Measurements from ENCODE around the gene PDXK. TPM values are rescaled to one million over a fixed set of nuclear protein-coding genes. Genes with fewer than 3 reads are reported as not detected.

Gene PDXK
- total RNA-seq, 4 donors from 2014 or later = 45.0 to 66.0 (median 57.4) TPM

GRCh38 chr21:43768868-43769167, 49.9 kb downstream of the PDXK start:
- DNase-seq (ENCODE audit: low spot score in 2 of 2) = no peak
- 84% methylated on average over 8 of the region's 8 CpGs for WGBS
- TF ChIP-seq POLR2A (IDR thresholded peaks at IDR 0.05) = no peak
- no peak for TF ChIP-seq POLR2AphosphoS5 (IDR thresholded peaks at IDR 0.05)
- no peak for TF ChIP-seq CTCF (IDR thresholded peaks at IDR 0.05)
- TF ChIP-seq EP300 (IDR thresholded peaks at IDR 0.05) = no peak

DNA sequence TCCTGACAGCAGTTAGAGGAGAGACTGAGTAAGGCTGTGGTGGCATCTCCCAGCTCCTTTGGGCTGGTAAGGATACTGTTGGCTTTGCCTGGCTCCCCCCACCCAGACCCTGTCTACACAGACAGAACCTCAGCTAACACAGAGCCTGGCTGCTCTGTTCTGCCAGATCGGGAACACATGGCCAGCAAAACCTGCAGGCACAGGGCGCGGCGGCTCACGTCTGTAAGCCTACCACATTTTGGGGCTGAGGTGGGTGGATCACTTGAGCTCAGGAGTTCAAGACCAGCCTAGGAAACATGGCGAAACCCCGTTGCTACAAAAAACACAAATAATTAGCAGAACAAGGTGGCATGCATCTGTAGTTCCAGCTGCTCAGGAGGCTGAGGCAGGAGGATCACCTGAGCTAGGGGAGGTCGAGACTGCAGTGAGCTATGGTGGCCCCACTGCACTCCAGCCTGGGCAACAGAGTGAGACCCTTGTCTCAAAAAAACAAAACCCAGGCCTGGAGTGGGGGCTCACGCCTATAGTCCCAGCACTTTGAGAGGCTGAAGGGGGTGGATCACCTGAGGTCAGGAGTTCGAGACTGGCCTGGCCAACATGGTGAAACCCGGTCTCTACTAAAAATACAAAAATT, 50.5 kb downstream of the PDXK start:
- Histone ChIP-seq H3K27ac (no peak overlapping the region), H3K36me3 (peaks cover 20% of the 10 kb centered on the region), H3K4me1 (peaks cover 18% of the 10 kb centered on the region), H3K9me3 (no peaks in the 10 kb centered on the region), H3K27me3 (no peaks in the 10 kb centered on the region), H3K4me3 (no peak overlapping the region)
- DNase-seq (ENCODE audit: low spot score in 2 of 2) = no peak
- 90% methylated on average over 11 of the region's 11 CpGs for WGBS
- no peak for TF ChIP-seq POLR2AphosphoS5 (IDR thresholded peaks at IDR 0.05)
- TF ChIP-seq POLR2A (IDR thresholded peaks at IDR 0.05) = no peak
- TF ChIP-seq CTCF (IDR thresholded peaks at IDR 0.05) = no peak
- no peak for TF ChIP-seq EP300 (IDR thresholded peaks at IDR 0.05)

More at GRCh38 chr21:43768868-43769167, 49.9 kb downstream of the PDXK start:
- H3K27ac ChIP-seq = peak overlapping the region; percentile 49
- H3K36me3 ChIP-seq = peaks cover 14% of the 10 kb centered on the region
- no peak overlapping the region for H3K4me3 ChIP-seq
- H3K27me3 ChIP-seq = no peaks in the 10 kb centered on the region
- H3K4me1 ChIP-seq = peaks cover 12% of the 10 kb centered on the region
- H3K9me3 ChIP-seq = no peaks in the 10 kb centered on the region

- WGBS = 95% methylated on average over 18 of the region's 21 CpGs
- no peak for DNase-seq (ENCODE audit: low spot score in 2 of 2)
- TF ChIP-seq CTCF (IDR thresholded peaks at IDR 0.05) = no peak
- Histone ChIP-seq H3K27me3 (no peaks in the 10 kb centered on the region), H3K27ac (no peak overlapping the region), H3K4me1 (peaks cover 25% of the 10 kb centered on the region), H3K36me3 (peaks cover 20% of the 10 kb centered on the region), H3K4me3 (no peak overlapping the region), H3K9me3 (no peaks in the 10 kb centered on the region)
Observed at GRCh38 chr21:43770066-43770655, 51.2 kb downstream of the PDXK start.

GRCh38 chr21:43771199-43771675, 52.3 kb downstream of the PDXK start:
- Histone ChIP-seq H3K27me3 (no peaks in the 10 kb centered on the region), H3K4me1 (peaks cover 29% of the 10 kb centered on the region), H3K4me3 (no peak overlapping the region), H3K36me3 (peaks cover 20% of the 10 kb centered on the region), H3K9me3 (no peaks in the 10 kb centered on the region), H3K27ac (no peak overlapping the region)
- 51% methylated on average over 13 of the region's 13 CpGs for WGBS
- no peak for TF ChIP-seq CTCF (IDR thresholded peaks at IDR 0.05)
- no peak for TF ChIP-seq POLR2AphosphoS5 (IDR thresholded peaks at IDR 0.05)
- no peak for TF ChIP-seq POLR2A (IDR thresholded peaks at IDR 0.05)
- no peak for TF ChIP-seq EP300 (IDR thresholded peaks at IDR 0.05)
- no peak for DNase-seq (ENCODE audit: low spot score in 2 of 2)

DNA sequence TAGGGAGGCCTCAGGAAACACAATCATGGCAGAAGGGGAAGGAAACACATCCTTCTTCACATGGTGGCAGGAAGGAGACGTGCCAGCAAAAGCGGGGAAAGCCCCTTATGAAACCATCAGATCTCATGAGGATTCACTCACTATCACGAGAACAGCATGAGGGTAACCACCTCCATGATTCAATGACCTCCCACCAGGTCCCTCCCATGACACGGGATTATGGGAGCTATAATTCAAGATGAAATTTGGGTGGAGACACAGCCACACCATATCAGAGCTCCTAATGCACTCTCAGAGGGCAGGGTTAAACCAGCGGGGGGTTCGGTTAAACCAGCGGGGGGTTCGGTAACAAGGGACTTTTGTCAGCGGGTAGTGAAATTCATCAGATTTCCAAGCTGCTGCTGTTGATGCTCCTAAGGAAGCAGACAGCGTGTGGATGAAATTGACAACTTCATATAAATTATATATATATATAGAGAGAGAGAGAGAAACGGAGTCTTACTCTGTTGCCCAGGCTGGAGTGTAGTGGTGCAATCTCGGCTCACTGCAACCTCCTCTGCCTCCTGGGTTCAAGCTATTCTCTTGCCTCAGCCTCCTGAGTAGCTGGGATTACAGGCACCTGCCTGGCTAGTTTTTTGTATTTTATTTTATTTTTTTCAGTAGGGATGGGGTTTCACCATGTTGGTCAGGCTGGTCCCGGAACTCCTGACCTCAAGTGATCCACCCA, 52.9 kb downstream of the PDXK start:
- no peak overlapping the region for H3K27ac ChIP-seq
- 79% methylated on average over 13 of the region's 13 CpGs for WGBS

More for the DNA sequence above, 52.9 kb downstream of the PDXK start:
- H3K36me3 ChIP-seq = peaks cover 20% of the 10 kb centered on the region
- no peak for TF ChIP-seq EP300 (IDR thresholded peaks at IDR 0.05)
- no peak for TF ChIP-seq POLR2A (IDR thresholded peaks at IDR 0.05)
- no peak for TF ChIP-seq CTCF (IDR thresholded peaks at IDR 0.05)
- TF ChIP-seq POLR2AphosphoS5 (IDR thresholded peaks at IDR 0.05) = no peak
- no peaks in the 10 kb centered on the region for H3K9me3 ChIP-seq
- no peak for DNase-seq (ENCODE audit: low spot score in 2 of 2)
- no peak overlapping the region for H3K4me3 ChIP-seq
- no peaks in the 10 kb centered on the region for H3K27me3 ChIP-seq
- peaks cover 29% of the 10 kb centered on the region for H3K4me1 ChIP-seq
